GM12878 (cell line): ENCODE results near the gene ZNF418. TPM values are rescaled to one million over a fixed set of nuclear protein-coding genes. Genes with fewer than 3 reads are reported as not detected.
A peak's percentile ranks its signal among the peaks of the same experiment; 100 is the strongest.

ENCODE experiments used
- ATAC-seq: fragments of 200-7000 bp; cut with Tn5 transposase; 3 replicates; pipeline ENCODE4 v1.9.1; 2020; ENCODE audit warnings: mild to moderate bottlenecking, moderate library complexity
- BruUV-seq: library from RNA; stranded (reverse); fragments of 400-500 nt; replicated peaks from 2 replicates; lab custom pipeline; 2021; lab: Mats Ljungman, UMichigan
- CTCF ChIA-PET: fragments of 300-600 bp; sonication (Branson Sonifier 250); formaldehyde crosslinking; extraction: SDS; loops from one replicate; lab custom pipeline; 2021; ENCODE audit warnings: inconsistent platforms; lab: Yijun Ruan, JAX
- POLR2A ChIA-PET: fragments of 350-600 bp; formaldehyde crosslinking; extraction: SDS; loops from one replicate; lab custom pipeline; 2021; ENCODE audit warnings: inconsistent platforms; lab: Charles Lee
- RAD21 ChIA-PET: fragments of 300-600 bp; sonication (Branson Sonifier 250); formaldehyde crosslinking; loops from one replicate; lab custom pipeline; 2023; ENCODE audit warnings: antibody characterized with exemption; ENCODE audit not compliant: unreplicated experiment; lab: Charles Lee
- SMC1A ChIA-PET: fragments of 300-600 bp; sonication (Branson Sonifier 250); formaldehyde crosslinking; loops from one replicate; lab custom pipeline; 2023; ENCODE audit not compliant: unreplicated experiment, uncharacterized antibody; lab: Charles Lee
- DNase-seq: peaks from one replicate; pipeline ENCODE4 v3.0.0-alpha.2; 2011; ENCODE audit warnings: low read depth, low spot score
- FAIRE-seq: peaks from 3 replicates; lab custom pipeline; 2011; peaks lifted over from hg19 to GRCh38; lab: Jason Lieb, UNC
- H2AFZ ChIP-seq: 2 replicates; pipeline ENCODE4 v1.6.0; 2011; ENCODE audit warnings: low read depth, low read length, control low read depth; ENCODE audit not compliant: control insufficient read depth
- H3K27ac ChIP-seq: 2 replicates; pipeline ENCODE4 v1.5.1; 2011; ENCODE audit warnings: control low read depth; ENCODE audit not compliant: control insufficient read depth, insufficient read depth
- H3K27me3 ChIP-seq, 2 experiments: replicated peaks in 1 of 2; 2 replicates each; pipeline versions ENCODE4 v1.6.0 to v1.6.1; 2011; ENCODE audit warnings: low read length in 1 of 2; ENCODE audit not compliant: control insufficient read depth in 2 of 2, insufficient read depth in 2 of 2
- H3K36me3 ChIP-seq, 2 experiments: 2 replicates each; pipeline ENCODE4 v1.5.1; 2011; ENCODE audit warnings: low read length in 1 of 2; ENCODE audit not compliant: control insufficient read depth in 2 of 2, insufficient read depth in 2 of 2
- H3K4me1 ChIP-seq: 2 replicates; pipeline ENCODE4 v1.6.1; 2011; ENCODE audit warnings: mild to moderate bottlenecking, low read length, moderate library complexity, mixed read lengths; ENCODE audit not compliant: control insufficient read depth, insufficient read depth
- H3K4me2 ChIP-seq: 2 replicates; pipeline ENCODE4 v1.6.0; 2011; ENCODE audit warnings: control low read depth; ENCODE audit not compliant: control insufficient read depth, insufficient read depth
- H3K4me3 ChIP-seq: fragments of 200-600 bp; sonication (generic); 2 replicates; pipeline ENCODE4 v1.5.1; 2016
- H3K79me2 ChIP-seq: 2 replicates; pipeline ENCODE4 v1.6.0; 2011; ENCODE audit warnings: low read length; ENCODE audit not compliant: control insufficient read depth, insufficient read depth
- H3K9ac ChIP-seq: 2 replicates; pipeline ENCODE4 v1.8.0; 2011; ENCODE audit warnings: low read length, control low read depth, mixed read lengths; ENCODE audit not compliant: control insufficient read depth, insufficient read depth
- H3K9me3 ChIP-seq: replicated peaks from 3 replicates; pipeline ENCODE4 v1.5.1; 2011; ENCODE audit warnings: mild to moderate bottlenecking, low read length; ENCODE audit not compliant: control insufficient read depth, insufficient read depth
- H4K20me1 ChIP-seq: 2 replicates; pipeline ENCODE4 v1.6.0; 2011; ENCODE audit not compliant: control insufficient read depth, insufficient read depth
- BHLHE40 ChIP-seq, 2 experiments: fragments of 450-650 bp in 1 of 2; IDR thresholded peaks; 2 replicates each; pipeline ENCODE4 v1.6.1; 2011 to 2017; ENCODE audit warnings: low read depth in 2 of 2, borderline replicate concordance in 1 of 2, improper control_type of control experiment in 1 of 2, low read length in 1 of 2, mild to moderate bottlenecking in 1 of 2
- WGBS: methylation state at CpG from one replicate; pipeline ENCODE4 v1.1.6; 2016; ENCODE audit warnings: low lambda C conversion rate; ENCODE audit not compliant: insufficient replicate concordance, insufficient coverage; ENCODE audit errors: missing lambda C conversion rate; 5-methylcytosine and 5-hydroxymethylcytosine counted together
- in situ Hi-C: fragments of 300-500 bp; cut with MboI; formaldehyde crosslinking; loops from 9 replicates; pipeline ENCODE4 v1.14.3; 2018; ENCODE audit warnings: mixed read lengths
- intact Hi-C: fragments of 100-400 bp; cut with micrococcal nuclease; formaldehyde crosslinking; loops from one replicate; pipeline ENCODE4 v1.14.2; 2022; ENCODE audit not compliant: unreplicated experiment
- polyA plus RNA-seq, 11 experiments: library from polyadenylated mRNA; depleted of rRNA in 4 of 11; unstranded in 6 of 11; stranded (reverse) in 5 of 11; fragments of >200 nt; fragmentation: Nextera tagmentation in 4 of 11; fragmentation: Illumina TruSeq in 1 of 11; extraction: Ambion mirVana in 4 of 11; extraction: Trizol in 1 of 11; gene quantifications; 1 replicate in 1 of 11; 2 replicates in 10 of 11; pipeline versions ENCODE4 v1.2.1 to v1.2.3, GENCODE V29; 2011 to 2016; ENCODE audit warnings: inconsistent platforms in 2 of 11, missing spikeins in 2 of 11, low read depth in 1 of 11
- total RNA-seq, 4 experiments: library from RNA; depleted of rRNA in 3 of 4; stranded (reverse); fragments of >200 nt in 3 of 4; fragmentation: Illumina TruSeq in 1 of 4; extraction: Trizol in 1 of 4; gene quantifications; 2 replicates each; pipeline versions ENCODE4 v1.2.1 to v1.2.3, GENCODE V29; 2013 to 2021
- TF ChIP-seq, protein P1 (sequence below): IDR thresholded peaks from 2 replicates; pipeline ENCODE4 v1.6.1; 2011; ENCODE audit warnings: borderline replicate concordance, low read depth, mild to moderate bottlenecking, moderate library complexity, low read length; ENCODE audit not compliant: insufficient read depth, poor library complexity, severe bottlenecking

The ZNF418 gene
- total and polyA plus RNA-seq, 10 of the 15 experiments (the other 5 are each of a cell fraction or from before 2014, with no cell fraction given) = 0.20 to 1.3 (median 0.59) TPM; not detected in 1

DNA sequence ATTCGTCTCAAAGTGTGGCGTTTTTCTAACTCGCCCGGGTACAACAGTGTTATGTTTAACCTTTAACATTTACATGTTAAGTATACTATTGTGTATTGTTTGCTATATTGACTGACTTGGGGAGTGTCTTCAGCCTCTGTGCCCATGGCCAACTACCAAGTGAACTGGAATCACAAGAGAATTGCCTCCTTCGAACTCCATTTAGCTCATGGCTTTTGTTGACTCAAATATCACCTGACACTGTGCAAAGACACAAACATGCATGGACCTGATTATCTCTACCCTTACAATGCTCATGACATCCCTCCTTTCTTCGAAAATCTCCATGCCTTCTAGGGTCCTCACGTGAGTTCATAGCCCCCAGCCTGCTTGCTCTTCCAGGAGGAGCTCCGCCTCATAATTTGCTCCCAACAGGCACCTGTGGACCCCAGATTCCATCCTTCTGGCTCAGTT is 47.1 kb downstream of the ZNF418 start:
- Histone ChIP-seq H4K20me1 (no peaks in the 10 kb centered on the region), H3K4me2 (peak overlapping the region; percentile 75), H3K4me3 (peak overlapping the region; percentile 83), H3K27ac (peak overlapping the region; percentile 85), H3K79me2 (peaks cover 33% of the 10 kb centered on the region), H2AFZ (peak overlapping the region; percentile 99), H3K36me3 (peaks cover 0 to 3% of the 10 kb centered on the region in 2 experiments; a peak in 3 of 4 replicates), H3K27me3 (no peaks in the 10 kb centered on the region), H3K9ac (peak overlapping the region; percentile 90), H3K4me1 (no peaks in the 10 kb centered on the region), H3K9me3 (peaks cover 16% of the 10 kb centered on the region)
- FAIRE-seq = no peak
- ChIA-PET RAD21 (no interaction called here), POLR2A (no interaction called here), SMC1A (interaction anchor here (1.0 kb wide), 1 partner anchor 16 kb away, joined by 3 read pairs; no protein-coding TSS in a partner anchor), CTCF (interaction anchor here (0.5 to 1.4 kb wide), 5 partner anchors 10 to 152 kb away, joined by 3 to 4 read pairs (median 3); no protein-coding TSS in a partner anchor)
- 20% methylated on average over 8 of the region's 8 CpGs for WGBS
- peak; percentile 50 to 81; a peak in 3 of 4 replicates for TF ChIP-seq BHLHE40 (IDR thresholded peaks at IDR 0.05; ENCODE audit: borderline replicate concordance in 1 of 2, low read depth in 2 of 2, low read length in 1 of 2)
- TF ChIP-seq, protein P1, sequence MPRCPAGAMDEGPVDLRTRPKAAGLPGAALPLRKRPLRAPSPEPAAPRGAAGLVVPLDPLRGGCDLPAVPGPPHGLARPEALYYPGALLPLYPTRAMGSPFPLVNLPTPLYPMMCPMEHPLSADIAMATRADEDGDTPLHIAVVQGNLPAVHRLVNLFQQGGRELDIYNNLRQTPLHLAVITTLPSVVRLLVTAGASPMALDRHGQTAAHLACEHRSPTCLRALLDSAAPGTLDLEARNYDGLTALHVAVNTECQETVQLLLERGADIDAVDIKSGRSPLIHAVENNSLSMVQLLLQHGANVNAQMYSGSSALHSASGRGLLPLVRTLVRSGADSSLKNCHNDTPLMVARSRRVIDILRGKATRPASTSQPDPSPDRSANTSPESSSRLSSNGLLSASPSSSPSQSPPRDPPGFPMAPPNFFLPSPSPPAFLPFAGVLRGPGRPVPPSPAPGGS = no peak
- TSS peak; percentile 73 for BruUV-seq
- DNase-seq = no peak
- in situ Hi-C loops = no loop called here
- intact Hi-C loops = loop anchor here (10.0 kb wide), 1 partner anchor 483 kb away; no protein-coding TSS in a partner anchor
- peak; percentile 14 for ATAC-seq
